NCI-H2171 (cell line): ENCODE data around the gene SERTAD4.
"Not testable (repeated sequence)": the region's sequence is repeated elsewhere in the genome, so short reads cannot be mapped to it uniquely, and the experiment has no call there.

Source experiments
- DNase-seq: peaks from one replicate; lab custom pipeline; 2025; lab: John Stamatoyannopoulos, UW

SERTAD4 gene

GRCh38 chr1:210232511-210233215 lies at the start of gene SERTAD4:
SERTAD4 (plus strand) TSS chr1:210232796; CDS start chr1:210237961, 5,165 bp downstream.
- peak; percentile 71 for DNase-seq

GRCh38 chr1:210185063-210185462 lies 47.5 kb upstream of the SERTAD4 start:
- DNase-seq, result no peak

- DNase-seq, result not testable (repeated sequence)
Observed at GRCh38 chr1:210187849-210188606, 44.6 kb upstream of the SERTAD4 start.

GRCh38 chr1:210189426-210189825 lies 43.2 kb upstream of the SERTAD4 start:
- no peak for DNase-seq

- no peak for DNase-seq
Observed at GRCh38 chr1:210195635-210196160, 36.9 kb upstream of the SERTAD4 start.

- not testable (repeated sequence) for DNase-seq
Observed at GRCh38 chr1:210196266-210196665, 36.3 kb upstream of the SERTAD4 start.

- no peak for DNase-seq
Observed at GRCh38 chr1:210198840-210199239, 33.8 kb upstream of the SERTAD4 start.

GRCh38 chr1:210200124-210200736 lies 32.4 kb upstream of the SERTAD4 start:
- DNase-seq, result no peak

- no peak for DNase-seq
Observed at GRCh38 chr1:210201681-210202080, 30.9 kb upstream of the SERTAD4 start.

- no peak for DNase-seq
Observed at GRCh38 chr1:210207597-210208450, 24.8 kb upstream of the SERTAD4 start.

- no peak for DNase-seq
Observed at GRCh38 chr1:210213335-210213734, 19.3 kb upstream of the SERTAD4 start.

- DNase-seq, result no peak
Observed at GRCh38 chr1:210214573-210215409, 17.8 kb upstream of the SERTAD4 start.

GRCh38 chr1:210217482-210217881 lies 15.1 kb upstream of the SERTAD4 start:
- DNase-seq, result no peak

GRCh38 chr1:210218047-210218446 lies 14.5 kb upstream of the SERTAD4 start:
- no peak for DNase-seq

GRCh38 chr1:210222340-210223006 lies 10.1 kb upstream of the SERTAD4 start:
- DNase-seq, result no peak

GRCh38 chr1:210223226-210223904 lies 9.2 kb upstream of the SERTAD4 start:
- DNase-seq, result no peak

- DNase-seq, result no peak
Observed at GRCh38 chr1:210228158-210228557, 4.4 kb upstream of the SERTAD4 start.

- DNase-seq, result no peak
Observed at GRCh38 chr1:210230149-210230695, 2.4 kb upstream of the SERTAD4 start.

GRCh38 chr1:210231846-210232510 lies 618 bp upstream of the SERTAD4 start:
- DNase-seq, result peak; percentile 55
